GM12892 (cell line): ENCODE results near the gene BCL11B.

Experiments
- POLR2A ChIP-seq: IDR thresholded peaks from 2 replicates; pipeline ENCODE4 v1.6.1; 2011; ENCODE audit warnings: low read depth, low read length, control low read depth
- POLR2AphosphoS5 ChIP-seq: IDR thresholded peaks from 2 replicates; pipeline ENCODE4 v1.6.1; 2011; ENCODE audit warnings: low read depth, low read length, control low read depth
- TAF1 ChIP-seq: IDR thresholded peaks from 2 replicates; pipeline ENCODE4 v1.6.1; 2011; ENCODE audit warnings: low read depth, mild to moderate bottlenecking, control low read depth, low read length, borderline replicate concordance

GRCh38 chr14:99199846-99200653 lies 71.9 kb downstream of the BCL11B start:
- TF ChIP-seq POLR2AphosphoS5 (no peak), TAF1 (no peak), POLR2A (no peak)
